Testis (tissue), 2 donors: ENCODE results near the gene APLF.

Experiments
- CTCF ChIP-seq, 3 experiments: fragments of 450-650 bp in 2 of 3; fragments of 200-600 bp in 1 of 3; sonication (generic) in 1 of 3; IDR thresholded peaks; one replicate each; pipeline ENCODE4 v1.5.1; 2016 to 2019; ENCODE audit warnings: antibody characterized with exemption in 3 of 3, mild to moderate bottlenecking in 2 of 3, moderate library complexity in 1 of 3
- POLR2A ChIP-seq: fragments of 450-650 bp; IDR thresholded peaks from one replicate; pipeline ENCODE4 v1.6.1; 2017; ENCODE audit warnings: antibody characterized with exemption, mild to moderate bottlenecking, moderate library complexity

DNA sequence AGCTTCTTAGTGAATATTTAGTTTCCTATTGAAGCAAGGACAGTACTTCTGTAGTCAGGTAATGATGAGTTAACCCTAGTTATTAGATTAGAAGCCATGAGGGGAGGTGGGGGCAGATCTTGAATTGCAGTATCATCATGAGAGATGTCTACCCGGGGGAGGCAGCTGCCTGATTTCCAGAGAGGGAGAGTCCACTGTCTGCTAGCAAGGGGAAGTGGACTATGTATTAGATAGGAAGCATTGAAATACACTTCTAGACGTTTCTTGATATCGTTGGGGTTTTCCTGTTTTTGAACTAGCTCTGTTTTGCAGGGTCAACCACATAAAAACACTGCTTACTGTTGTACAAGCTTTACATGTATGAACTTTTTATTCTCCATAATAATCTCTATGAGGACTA is 38.8 kb downstream of the APLF start:
- TF ChIP-seq POLR2A (no peak), CTCF (IDR thresholded peaks at IDR 0.05) (no peak)
